Measurements from ENCODE around the gene TMEM151B. TPM values are rescaled to one million over a fixed set of nuclear protein-coding genes. Genes with fewer than 3 reads are reported as not detected.
A peak's percentile ranks its signal among the peaks of the same experiment; 100 is the strongest.

Gene TMEM151B
- total and polyA plus RNA-seq, 9 of the 15 experiments (the other 6 are each of a cell fraction or from before 2014, with no cell fraction given), result not detected

DNA sequence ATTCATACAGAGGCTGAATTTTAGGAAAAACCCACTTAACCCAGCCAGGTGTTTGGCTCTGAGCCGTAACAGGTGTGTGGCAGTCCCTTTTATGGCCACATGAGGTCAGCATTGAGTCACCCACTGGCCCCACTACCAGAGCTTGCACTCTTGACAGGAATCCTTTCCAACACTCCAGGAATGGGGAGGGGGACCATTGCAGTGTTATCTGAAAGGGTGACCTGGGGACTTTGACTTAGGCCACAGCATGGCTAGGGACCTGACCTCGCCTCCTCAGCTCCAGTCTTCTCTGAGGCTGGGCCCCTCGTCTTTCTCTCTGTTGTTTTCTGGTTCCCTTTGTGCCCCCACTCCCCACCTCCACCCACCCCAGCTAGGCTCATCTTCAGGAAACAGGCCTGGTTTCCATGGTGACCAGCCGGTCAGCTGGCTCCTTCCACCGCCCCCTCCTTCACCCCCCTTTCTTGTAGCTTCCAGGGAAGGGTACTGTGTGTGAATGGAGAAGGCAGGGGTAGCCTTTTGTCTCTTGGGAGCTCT is 2.1 kb upstream of the TMEM151B start (continued):
- TF ChIP-seq, protein P1, sequence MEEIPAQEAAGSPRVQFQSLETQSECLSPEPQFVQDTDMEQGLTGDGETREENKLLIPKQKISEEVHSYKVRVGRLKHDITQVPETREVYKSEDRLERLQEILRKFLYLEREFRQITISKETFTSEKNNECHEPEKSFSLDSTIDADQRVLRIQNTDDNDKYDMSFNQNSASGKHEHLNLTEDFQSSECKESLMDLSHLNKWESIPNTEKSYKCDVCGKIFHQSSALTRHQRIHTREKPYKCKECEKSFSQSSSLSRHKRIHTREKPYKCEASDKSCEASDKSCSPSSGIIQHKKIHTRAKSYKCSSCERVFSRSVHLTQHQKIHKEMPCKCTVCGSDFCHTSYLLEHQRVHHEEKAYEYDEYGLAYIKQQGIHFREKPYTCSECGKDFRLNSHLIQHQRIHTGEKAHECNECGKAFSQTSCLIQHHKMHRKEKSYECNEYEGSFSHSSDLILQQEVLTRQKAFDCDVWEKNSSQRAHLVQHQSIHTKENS (CRISPR knock-in tag; IDR thresholded peaks at IDR 0.05), result no peak
- no peak for TF ChIP-seq TAF9B (IDR thresholded peaks at IDR 0.05; ENCODE audit: partially characterized antibody)
- TF ChIP-seq RFX5 (IDR thresholded peaks at IDR 0.05; ENCODE audit: low read depth, low read length), result no peak
- TF ChIP-seq, protein P2, sequence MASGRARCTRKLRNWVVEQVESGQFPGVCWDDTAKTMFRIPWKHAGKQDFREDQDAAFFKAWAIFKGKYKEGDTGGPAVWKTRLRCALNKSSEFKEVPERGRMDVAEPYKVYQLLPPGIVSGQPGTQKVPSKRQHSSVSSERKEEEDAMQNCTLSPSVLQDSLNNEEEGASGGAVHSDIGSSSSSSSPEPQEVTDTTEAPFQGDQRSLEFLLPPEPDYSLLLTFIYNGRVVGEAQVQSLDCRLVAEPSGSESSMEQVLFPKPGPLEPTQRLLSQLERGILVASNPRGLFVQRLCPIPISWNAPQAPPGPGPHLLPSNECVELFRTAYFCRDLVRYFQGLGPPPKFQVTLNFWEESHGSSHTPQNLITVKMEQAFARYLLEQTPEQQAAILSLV (tag; IDR thresholded peaks at IDR 0.05), result no peak
- TF ChIP-seq, protein P3, sequence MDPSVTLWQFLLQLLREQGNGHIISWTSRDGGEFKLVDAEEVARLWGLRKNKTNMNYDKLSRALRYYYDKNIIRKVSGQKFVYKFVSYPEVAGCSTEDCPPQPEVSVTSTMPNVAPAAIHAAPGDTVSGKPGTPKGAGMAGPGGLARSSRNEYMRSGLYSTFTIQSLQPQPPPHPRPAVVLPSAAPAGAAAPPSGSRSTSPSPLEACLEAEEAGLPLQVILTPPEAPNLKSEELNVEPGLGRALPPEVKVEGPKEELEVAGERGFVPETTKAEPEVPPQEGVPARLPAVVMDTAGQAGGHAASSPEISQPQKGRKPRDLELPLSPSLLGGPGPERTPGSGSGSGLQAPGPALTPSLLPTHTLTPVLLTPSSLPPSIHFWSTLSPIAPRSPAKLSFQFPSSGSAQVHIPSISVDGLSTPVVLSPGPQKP (CRISPR knock-in tag; IDR thresholded peaks at IDR 0.05), result no peak
- TF ChIP-seq PYGO2 (tag; IDR thresholded peaks at IDR 0.05), result no peak
- TF ChIP-seq ZNF785 (CRISPR knock-in tag; IDR thresholded peaks at IDR 0.05), result no peak
- TF ChIP-seq EP400 (IDR thresholded peaks at IDR 0.05), result no peak
- no peak for TF ChIP-seq DIDO1 (tag; IDR thresholded peaks at IDR 0.05; ENCODE audit: low read depth)
- peak; percentile 71 for TF ChIP-seq NFIC (IDR thresholded peaks at IDR 0.05)
- no peak for TF ChIP-seq ZKSCAN1 (IDR thresholded peaks at IDR 0.05; ENCODE audit: low read depth, low read length)
- no peak for TF ChIP-seq PTTG1 (tag; IDR thresholded peaks at IDR 0.05; ENCODE audit: low read depth)
- no peak for TF ChIP-seq MAFK (IDR thresholded peaks at IDR 0.05; ENCODE audit: low read length)
- TF ChIP-seq RBM17 (IDR thresholded peaks at IDR 0.05; ENCODE audit: borderline replicate concordance, low read depth, low read length), result no peak
- no peak for TF ChIP-seq SNRNP70 (optimal IDR thresholded peaks at IDR 0.05; ENCODE audit: low read depth, low read length)
- TF ChIP-seq, protein P4, sequence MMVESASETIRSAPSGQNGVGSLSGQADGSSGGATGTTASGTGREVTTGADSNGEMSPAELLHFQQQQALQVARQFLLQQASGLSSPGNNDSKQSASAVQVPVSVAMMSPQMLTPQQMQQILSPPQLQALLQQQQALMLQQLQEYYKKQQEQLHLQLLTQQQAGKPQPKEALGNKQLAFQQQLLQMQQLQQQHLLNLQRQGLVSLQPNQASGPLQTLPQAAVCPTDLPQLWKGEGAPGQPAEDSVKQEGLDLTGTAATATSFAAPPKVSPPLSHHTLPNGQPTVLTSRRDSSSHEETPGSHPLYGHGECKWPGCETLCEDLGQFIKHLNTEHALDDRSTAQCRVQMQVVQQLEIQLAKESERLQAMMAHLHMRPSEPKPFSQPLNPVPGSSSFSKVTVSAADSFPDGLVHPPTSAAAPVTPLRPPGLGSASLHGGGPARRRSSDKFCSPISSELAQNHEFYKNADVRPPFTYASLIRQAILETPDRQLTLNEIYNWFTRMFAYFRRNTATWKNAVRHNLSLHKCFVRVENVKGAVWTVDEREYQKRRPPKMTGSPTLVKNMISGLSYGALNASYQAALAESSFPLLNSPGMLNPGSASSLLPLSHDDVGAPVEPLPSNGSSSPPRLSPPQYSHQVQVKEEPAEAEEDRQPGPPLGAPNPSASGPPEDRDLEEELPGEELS (CRISPR knock-in tag; IDR thresholded peaks at IDR 0.05; ENCODE audit: borderline replicate concordance), result 0 out of 2 replicates have a peak, but pooled peaks have one; percentile 55
- no peak for TF ChIP-seq YY1 (IDR thresholded peaks at IDR 0.05; ENCODE audit: borderline replicate concordance in 1 of 3, control insufficient read depth in 1 of 3, extremely low read depth in 1 of 3, insufficient read depth in 3 of 3, insufficient read length in 1 of 3, insufficient replicate concordance in 2 of 3, low read depth in 1 of 3, low read length in 2 of 3)
- TF ChIP-seq MECOM (CRISPR knock-in tag; IDR thresholded peaks at IDR 0.05), result no peak
- TF ChIP-seq KLF6 (CRISPR knock-in tag; IDR thresholded peaks at IDR 0.05; ENCODE audit: borderline replicate concordance), result no peak
- TF ChIP-seq POLR2G (IDR thresholded peaks at IDR 0.05; ENCODE audit: low read depth, low read length), result no peak
- no peak for TF ChIP-seq ZNF57 (CRISPR knock-in tag; IDR thresholded peaks at IDR 0.05)
- TF ChIP-seq, protein P5, sequence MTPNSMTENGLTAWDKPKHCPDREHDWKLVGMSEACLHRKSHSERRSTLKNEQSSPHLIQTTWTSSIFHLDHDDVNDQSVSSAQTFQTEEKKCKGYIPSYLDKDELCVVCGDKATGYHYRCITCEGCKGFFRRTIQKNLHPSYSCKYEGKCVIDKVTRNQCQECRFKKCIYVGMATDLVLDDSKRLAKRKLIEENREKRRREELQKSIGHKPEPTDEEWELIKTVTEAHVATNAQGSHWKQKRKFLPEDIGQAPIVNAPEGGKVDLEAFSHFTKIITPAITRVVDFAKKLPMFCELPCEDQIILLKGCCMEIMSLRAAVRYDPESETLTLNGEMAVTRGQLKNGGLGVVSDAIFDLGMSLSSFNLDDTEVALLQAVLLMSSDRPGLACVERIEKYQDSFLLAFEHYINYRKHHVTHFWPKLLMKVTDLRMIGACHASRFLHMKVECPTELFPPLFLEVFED (CRISPR knock-in tag; conservative IDR thresholded peaks at IDR 0.05), result no peak

Measured in K562 (cell line).